ENCODE measurements around the gene BLACAT1. TPM values are rescaled to one million over a fixed set of nuclear protein-coding genes. Genes with fewer than 3 reads are reported as not detected.
"Not testable (repeated sequence)": the region's sequence is repeated elsewhere in the genome, so short reads cannot be mapped to it uniquely, and the experiment has no call there.

BLACAT1 gene
- total RNA-seq, 1 donor = not detected

DNA sequence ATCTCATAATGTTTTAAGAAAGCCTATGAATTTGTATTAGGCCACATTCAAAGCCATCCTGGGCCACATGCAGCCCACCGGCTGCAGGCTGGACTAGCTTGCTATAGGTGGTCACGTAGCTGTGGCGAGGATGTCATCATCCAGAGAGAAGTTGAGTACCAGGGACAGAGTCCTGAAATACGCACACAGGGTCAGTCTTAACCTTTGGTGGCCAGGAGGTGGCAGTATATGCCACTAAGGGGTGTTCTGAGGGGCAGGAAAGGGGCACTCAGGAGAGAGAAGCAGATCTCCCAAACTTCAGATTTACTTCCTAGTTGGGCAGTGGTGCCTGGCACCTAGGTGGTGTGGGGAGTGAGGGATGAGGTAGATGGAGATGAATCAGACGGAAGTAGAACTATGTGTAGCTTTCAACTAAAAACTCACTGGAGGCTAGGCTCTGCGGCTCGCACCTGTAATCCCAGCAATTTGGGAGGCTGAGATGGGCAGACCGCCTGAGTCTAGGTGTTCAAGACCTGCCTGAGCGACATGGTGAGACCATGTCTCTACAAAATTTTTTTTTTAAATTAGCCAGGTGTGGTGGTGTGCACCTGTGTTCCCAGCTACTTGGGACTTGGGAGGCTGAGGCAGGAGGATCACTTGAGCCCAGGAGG, 32.4 kb upstream of the BLACAT1 start:
- H2AFZ ChIP-seq (ENCODE audit: low read length) = no peak overlapping the region
- H3K27ac ChIP-seq (ENCODE audit: low read depth, low read length) = no peak overlapping the region
- peaks cover 33% of the 10 kb centered on the region for H3K27me3 ChIP-seq (ENCODE audit: insufficient read depth, low read length)
- TF ChIP-seq, protein P1, sequence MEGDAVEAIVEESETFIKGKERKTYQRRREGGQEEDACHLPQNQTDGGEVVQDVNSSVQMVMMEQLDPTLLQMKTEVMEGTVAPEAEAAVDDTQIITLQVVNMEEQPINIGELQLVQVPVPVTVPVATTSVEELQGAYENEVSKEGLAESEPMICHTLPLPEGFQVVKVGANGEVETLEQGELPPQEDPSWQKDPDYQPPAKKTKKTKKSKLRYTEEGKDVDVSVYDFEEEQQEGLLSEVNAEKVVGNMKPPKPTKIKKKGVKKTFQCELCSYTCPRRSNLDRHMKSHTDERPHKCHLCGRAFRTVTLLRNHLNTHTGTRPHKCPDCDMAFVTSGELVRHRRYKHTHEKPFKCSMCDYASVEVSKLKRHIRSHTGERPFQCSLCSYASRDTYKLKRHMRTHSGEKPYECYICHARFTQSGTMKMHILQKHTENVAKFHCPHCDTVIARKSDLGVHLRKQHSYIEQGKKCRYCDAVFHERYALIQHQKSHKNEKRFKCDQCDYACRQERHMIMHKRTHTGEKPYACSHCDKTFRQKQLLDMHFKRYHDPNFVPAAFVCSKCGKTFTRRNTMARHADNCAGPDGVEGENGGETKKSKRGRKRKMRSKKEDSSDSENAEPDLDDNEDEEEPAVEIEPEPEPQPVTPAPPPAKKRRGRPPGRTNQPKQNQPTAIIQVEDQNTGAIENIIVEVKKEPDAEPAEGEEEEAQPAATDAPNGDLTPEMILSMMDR (IDR thresholded peaks at IDR 0.05; ENCODE audit: extremely low read depth, low read depth, low read length) = peak; percentile 84
- peak; percentile 96 for DNase-seq (ENCODE audit: insufficient read length, low spot score, missing footprints)
- H3K79me2 ChIP-seq (ENCODE audit: insufficient read depth, low read length) = no peaks in the 10 kb centered on the region
- H4K20me1 ChIP-seq (ENCODE audit: insufficient read depth, low read length) = peaks cover 10% of the 10 kb centered on the region
- H3K9me3 ChIP-seq (ENCODE audit: low read depth, low read length) = no peaks in the 10 kb centered on the region
- no peaks in the 10 kb centered on the region for H3K36me3 ChIP-seq (ENCODE audit: insufficient read depth, low read length)
- peaks cover 9% of the 10 kb centered on the region for H3K4me1 ChIP-seq (ENCODE audit: insufficient read depth, low read length)
- H3K4me2 ChIP-seq (ENCODE audit: insufficient read depth, low read length) = no peak overlapping the region
- no peak overlapping the region for H3K4me3 ChIP-seq (ENCODE audit: insufficient read depth, low read length)

DNA sequence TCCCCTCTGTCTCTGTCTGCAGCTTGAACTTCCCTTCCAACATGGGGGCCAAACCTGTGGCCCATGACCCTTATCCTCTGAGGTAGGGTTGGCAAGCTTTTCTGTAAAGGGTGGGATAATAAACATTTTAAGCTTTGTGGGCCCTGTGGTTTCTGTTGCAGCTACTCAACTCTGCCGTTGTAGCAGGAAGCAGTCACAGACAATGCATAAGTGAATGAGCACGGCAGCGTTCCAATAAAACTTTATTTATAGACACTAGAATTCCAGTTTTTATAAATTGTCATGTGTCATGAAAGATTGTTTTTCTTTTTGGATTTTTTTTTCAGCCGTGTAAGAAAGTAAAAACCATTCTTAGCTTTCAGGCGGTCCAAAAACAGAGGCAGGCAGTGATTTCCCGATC, 30.4 kb upstream of the BLACAT1 start:
- Histone ChIP-seq H3K79me2 (ENCODE audit: insufficient read depth, low read length) (no peaks in the 10 kb centered on the region), H3K9me3 (ENCODE audit: low read depth, low read length) (no peaks in the 10 kb centered on the region), H3K36me3 (ENCODE audit: insufficient read depth, low read length) (no peaks in the 10 kb centered on the region), H2AFZ (ENCODE audit: low read length) (no peak overlapping the region), H3K4me2 (ENCODE audit: insufficient read depth, low read length) (no peak overlapping the region), H3K27me3 (ENCODE audit: insufficient read depth, low read length) (peaks cover 46% of the 10 kb centered on the region), H3K27ac (ENCODE audit: low read depth, low read length) (no peak overlapping the region), H3K4me3 (ENCODE audit: insufficient read depth, low read length) (no peak overlapping the region), H3K4me1 (ENCODE audit: insufficient read depth, low read length) (no peaks in the 10 kb centered on the region), H4K20me1 (ENCODE audit: insufficient read depth, low read length) (no peaks in the 10 kb centered on the region)
- no peak for DNase-seq (ENCODE audit: insufficient read length, low spot score, missing footprints)
- TF ChIP-seq, protein P1 (IDR thresholded peaks at IDR 0.05; ENCODE audit: extremely low read depth, low read depth, low read length) = no peak

DNA sequence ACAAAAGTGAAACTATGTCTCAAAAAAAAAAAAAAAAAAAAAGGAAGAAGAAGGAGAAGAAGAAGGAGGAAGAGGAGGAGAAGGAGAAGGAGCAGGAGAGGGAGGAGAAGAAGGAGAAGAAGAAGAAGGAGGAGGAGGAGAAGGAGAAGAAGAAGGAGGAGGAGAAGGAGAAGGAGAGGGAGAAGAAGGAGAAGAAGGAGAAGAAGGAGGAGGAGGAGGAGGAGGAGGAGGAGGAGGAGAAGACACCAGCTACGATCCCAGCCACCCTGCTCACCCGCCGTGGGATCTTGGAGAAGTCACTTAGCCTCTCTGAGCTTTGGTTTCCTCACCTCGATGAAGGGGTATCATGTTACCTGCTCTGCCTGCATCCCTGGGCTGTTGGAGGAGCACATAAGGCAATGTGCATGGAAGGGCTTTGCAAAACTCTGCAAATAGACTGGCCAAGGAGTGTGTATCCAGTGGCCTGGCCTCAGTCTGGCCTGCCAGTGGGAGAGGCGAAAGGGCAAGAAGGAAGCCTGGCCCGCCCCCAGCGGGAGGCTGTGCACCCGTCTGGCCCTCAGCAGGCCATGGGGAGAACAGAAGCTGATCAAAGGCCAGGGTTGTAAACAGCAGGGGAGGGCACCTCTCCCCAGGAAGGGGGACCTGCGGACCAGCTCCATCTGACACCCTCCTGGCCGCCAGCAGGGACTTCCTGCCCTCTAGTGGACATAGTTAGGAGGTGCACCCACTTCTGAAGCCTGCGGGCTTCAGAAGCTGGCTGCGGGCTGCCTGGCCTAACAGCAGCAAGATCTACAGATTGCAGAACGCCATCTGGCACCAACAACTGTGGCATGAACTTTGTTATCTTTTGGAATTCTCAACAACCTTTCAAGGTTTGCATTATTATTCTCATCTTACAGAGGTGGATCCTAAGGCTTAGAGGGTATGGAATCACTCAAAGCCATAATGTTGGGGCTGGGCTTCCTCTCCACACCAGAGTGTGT, 29.4 kb upstream of the BLACAT1 start:
- Histone ChIP-seq H3K36me3 (ENCODE audit: insufficient read depth, low read length) (no peaks in the 10 kb centered on the region), H3K79me2 (ENCODE audit: insufficient read depth, low read length) (no peaks in the 10 kb centered on the region), H3K27ac (ENCODE audit: low read depth, low read length) (no peak overlapping the region), H3K9me3 (ENCODE audit: low read depth, low read length) (no peaks in the 10 kb centered on the region), H3K4me2 (ENCODE audit: insufficient read depth, low read length) (no peak overlapping the region), H3K4me1 (ENCODE audit: insufficient read depth, low read length) (no peaks in the 10 kb centered on the region), H3K27me3 (ENCODE audit: insufficient read depth, low read length) (peaks cover 46% of the 10 kb centered on the region), H4K20me1 (ENCODE audit: insufficient read depth, low read length) (no peaks in the 10 kb centered on the region), H2AFZ (ENCODE audit: low read length) (no peak overlapping the region), H3K4me3 (ENCODE audit: insufficient read depth, low read length) (no peak overlapping the region)
- DNase-seq (ENCODE audit: insufficient read length, low spot score, missing footprints) = peak; percentile 96
- TF ChIP-seq, protein P1 (IDR thresholded peaks at IDR 0.05; ENCODE audit: extremely low read depth, low read depth, low read length) = peak; percentile 90

DNA sequence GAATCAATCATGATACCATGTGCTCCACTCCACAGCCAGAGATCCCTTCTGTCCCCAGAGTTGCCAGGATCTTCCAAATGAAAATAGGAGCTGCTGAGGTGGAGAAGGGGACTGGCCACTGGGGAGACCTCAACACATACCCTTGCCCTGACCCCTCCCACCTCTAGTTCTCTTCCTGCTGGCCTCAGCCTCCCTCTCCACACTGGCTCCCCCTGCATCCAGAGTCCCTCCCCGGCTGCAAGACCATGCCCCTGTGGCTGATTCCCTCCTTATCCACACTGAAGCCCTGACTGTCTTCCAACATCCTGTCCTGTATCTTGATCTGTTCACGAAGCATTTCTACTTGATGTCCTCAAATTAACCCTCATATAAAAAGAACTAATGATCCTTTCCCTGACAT, 27.5 kb upstream of the BLACAT1 start:
- no peaks in the 10 kb centered on the region for H3K9me3 ChIP-seq (ENCODE audit: low read depth, low read length)
- H3K27ac ChIP-seq (ENCODE audit: low read depth, low read length) = no peak overlapping the region
- H3K27me3 ChIP-seq (ENCODE audit: insufficient read depth, low read length) = peaks cover 47% of the 10 kb centered on the region
- DNase-seq (ENCODE audit: insufficient read length, low spot score, missing footprints) = peak; percentile 68
- TF ChIP-seq, protein P1 (IDR thresholded peaks at IDR 0.05; ENCODE audit: extremely low read depth, low read depth, low read length) = no peak
- no peak overlapping the region for H2AFZ ChIP-seq (ENCODE audit: low read length)
- H4K20me1 ChIP-seq (ENCODE audit: insufficient read depth, low read length) = no peaks in the 10 kb centered on the region
- H3K79me2 ChIP-seq (ENCODE audit: insufficient read depth, low read length) = no peaks in the 10 kb centered on the region
- H3K36me3 ChIP-seq (ENCODE audit: insufficient read depth, low read length) = no peaks in the 10 kb centered on the region
- H3K4me2 ChIP-seq (ENCODE audit: insufficient read depth, low read length) = no peak overlapping the region
- no peaks in the 10 kb centered on the region for H3K4me1 ChIP-seq (ENCODE audit: insufficient read depth, low read length)
- no peak overlapping the region for H3K4me3 ChIP-seq (ENCODE audit: insufficient read depth, low read length)

DNA sequence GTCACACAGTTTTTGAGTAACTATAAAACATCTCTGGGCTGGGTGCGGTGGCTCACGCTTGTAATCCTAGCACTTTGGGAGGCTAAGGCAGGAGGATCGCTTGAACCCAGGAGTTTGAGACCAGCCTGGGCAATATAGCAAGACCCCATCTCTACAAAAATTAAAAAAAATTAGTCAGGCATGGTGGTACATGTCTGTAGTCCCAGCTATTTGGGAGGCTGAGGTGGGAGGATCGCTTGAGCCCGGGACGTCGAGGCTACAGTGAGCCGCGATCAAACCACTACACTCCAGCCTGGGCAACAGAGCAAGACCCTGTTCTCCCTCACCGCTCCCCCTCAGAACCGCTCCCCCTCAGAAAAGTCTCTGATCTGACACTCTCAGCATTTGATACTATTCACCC, 26.7 kb upstream of the BLACAT1 start:
- H3K36me3 ChIP-seq (ENCODE audit: insufficient read depth, low read length) = not testable (repeated sequence)

More for the DNA sequence above, 26.7 kb upstream of the BLACAT1 start:
- H2AFZ ChIP-seq (ENCODE audit: low read length); H4K20me1 ChIP-seq (ENCODE audit: insufficient read depth, low read length); H3K27ac ChIP-seq (ENCODE audit: low read depth, low read length); H3K4me2 ChIP-seq (ENCODE audit: insufficient read depth, low read length); H3K4me3 ChIP-seq (ENCODE audit: insufficient read depth, low read length); H3K4me1 ChIP-seq (ENCODE audit: insufficient read depth, low read length); H3K79me2 ChIP-seq (ENCODE audit: insufficient read depth, low read length); H3K9me3 ChIP-seq (ENCODE audit: low read depth, low read length); DNase-seq (ENCODE audit: insufficient read length, low spot score, missing footprints): not testable (repeated sequence)
- H3K27me3 ChIP-seq (ENCODE audit: insufficient read depth, low read length) = peaks cover 47% of the 10 kb centered on the region

Data from osteoblast (primary cell).